ENCODE data around the gene CHMP1B. TPM values are rescaled to one million over a fixed set of nuclear protein-coding genes. Genes with fewer than 3 reads are reported as not detected.

The CHMP1B gene
- total and polyA plus RNA-seq, 2 donors: 38.0 to 74.2 TPM

DNA sequence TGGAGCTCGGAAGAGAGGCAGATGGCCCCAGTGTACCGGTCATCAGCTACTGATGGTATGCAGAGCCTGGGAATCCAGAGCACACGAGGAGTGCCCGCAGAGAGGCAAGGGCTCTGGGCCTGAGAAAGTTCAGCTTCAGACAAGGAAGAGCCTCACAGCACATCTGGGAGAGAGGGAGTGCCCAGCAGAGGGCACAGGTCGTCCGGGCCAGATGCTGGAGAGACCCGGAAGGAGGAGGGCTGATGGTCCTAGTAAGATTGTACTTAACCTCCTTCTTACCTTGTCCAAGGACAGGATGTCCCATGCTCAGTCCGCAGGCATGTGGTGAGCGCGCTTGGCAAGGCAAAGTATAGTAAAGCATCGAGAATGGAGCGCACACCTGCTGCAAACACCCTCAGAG lies 24.4 kb upstream of the CHMP1B start:
- no peak for DNase-seq (ENCODE audit: low read depth in 6 of 9, low spot score in 9 of 9)
- 96% methylated on average over 12 of the region's 12 CpGs for WGBS
- H3K36me3 ChIP-seq (ENCODE audit: control insufficient read depth in 2 of 2, insufficient read depth in 2 of 2, low read length in 1 of 2): no peaks in the 10 kb centered on the region
- no peak overlapping the region for H3K4me3 ChIP-seq (ENCODE audit: low read length in 2 of 2)
- no peak overlapping the region for H3K27ac ChIP-seq (ENCODE audit: low read depth in 1 of 2, low read length in 1 of 2)
- no peaks in the 10 kb centered on the region for H3K9me3 ChIP-seq (ENCODE audit: control insufficient read depth in 2 of 2, insufficient read depth in 1 of 2, low read length in 1 of 2)
- no peaks in the 10 kb centered on the region for H3K27me3 ChIP-seq (ENCODE audit: control insufficient read depth in 2 of 2, insufficient read depth in 1 of 2, low read length in 1 of 2)
- no peaks in the 10 kb centered on the region for H3K4me1 ChIP-seq (ENCODE audit: control insufficient read depth in 2 of 2, insufficient read depth in 2 of 2, low read length in 2 of 2)

DNA sequence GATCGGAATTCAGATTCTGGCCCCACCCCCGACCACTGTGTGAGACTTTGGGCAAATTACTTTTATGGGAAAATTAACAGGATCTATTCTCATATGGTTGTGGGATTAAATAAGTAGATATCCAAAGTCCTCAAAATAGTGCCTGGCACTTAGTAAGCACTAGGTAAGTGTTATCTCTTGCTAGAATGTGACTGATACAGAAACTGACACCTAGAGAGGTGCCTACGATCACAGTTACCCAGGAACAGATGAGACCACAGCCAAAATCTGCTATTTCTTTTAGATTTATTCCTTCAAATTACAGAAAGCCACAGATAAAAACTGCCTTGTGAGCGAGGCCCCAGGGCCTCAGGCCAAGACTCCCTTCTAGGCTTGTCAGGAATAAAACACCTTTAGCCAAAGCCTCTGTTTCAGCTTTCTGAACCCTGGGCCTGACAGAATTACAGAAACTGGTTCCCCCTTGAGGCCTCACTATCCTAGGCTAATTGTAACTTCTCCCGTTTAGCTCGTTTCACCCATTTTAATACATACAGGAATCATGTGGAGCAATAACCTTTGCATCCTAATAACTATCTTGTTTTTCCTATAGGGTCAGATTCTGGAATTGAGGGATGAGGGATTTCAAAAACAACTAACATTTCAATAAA lies 22.3 kb upstream of the CHMP1B start:
- Histone ChIP-seq H3K27me3 (ENCODE audit: control insufficient read depth in 2 of 2, insufficient read depth in 1 of 2, low read length in 1 of 2) (no peaks in the 10 kb centered on the region), H3K27ac (ENCODE audit: low read depth in 1 of 2, low read length in 1 of 2) (no peak overlapping the region), H3K9me3 (ENCODE audit: control insufficient read depth in 2 of 2, insufficient read depth in 1 of 2, low read length in 1 of 2) (no peaks in the 10 kb centered on the region), H3K4me3 (ENCODE audit: low read length in 2 of 2) (no peak overlapping the region), H3K4me1 (ENCODE audit: control insufficient read depth in 2 of 2, insufficient read depth in 2 of 2, low read length in 2 of 2) (no peaks in the 10 kb centered on the region), H3K36me3 (ENCODE audit: control insufficient read depth in 2 of 2, insufficient read depth in 2 of 2, low read length in 1 of 2) (no peaks in the 10 kb centered on the region)
- WGBS: 94% methylated on average over 6 of the region's 6 CpGs
- DNase-seq (ENCODE audit: low read depth in 6 of 9, low spot score in 9 of 9): no peak

DNA sequence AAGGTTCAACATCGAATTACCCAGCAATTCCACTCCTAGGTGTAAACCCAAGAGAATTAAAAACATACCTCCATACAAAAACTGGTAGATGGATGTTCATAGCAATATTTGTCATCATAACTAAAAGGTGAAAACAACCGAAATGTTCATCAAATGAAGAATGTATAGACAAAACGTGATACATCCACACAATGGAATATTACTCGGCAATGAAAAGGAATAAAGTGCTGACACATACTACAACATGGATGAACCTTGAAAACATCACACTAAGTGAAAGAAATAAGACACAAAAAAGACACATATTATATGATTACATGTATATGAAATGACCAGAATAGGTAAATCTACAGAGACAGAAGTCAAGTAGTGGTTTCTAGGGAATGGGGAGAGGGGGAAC lies 20.6 kb upstream of the CHMP1B start:
- WGBS: 97% methylated on average over 4 of the region's 4 CpGs
- no peak for DNase-seq (ENCODE audit: low read depth in 6 of 9, low spot score in 9 of 9)
- Histone ChIP-seq H3K27me3 (ENCODE audit: control insufficient read depth in 2 of 2, insufficient read depth in 1 of 2, low read length in 1 of 2) (no peaks in the 10 kb centered on the region), H3K4me3 (ENCODE audit: low read length in 2 of 2) (no peak overlapping the region), H3K27ac (ENCODE audit: low read depth in 1 of 2, low read length in 1 of 2) (no peak overlapping the region), H3K36me3 (ENCODE audit: control insufficient read depth in 2 of 2, insufficient read depth in 2 of 2, low read length in 1 of 2) (no peaks in the 10 kb centered on the region), H3K4me1 (ENCODE audit: control insufficient read depth in 2 of 2, insufficient read depth in 2 of 2, low read length in 2 of 2) (no peaks in the 10 kb centered on the region), H3K9me3 (ENCODE audit: control insufficient read depth in 2 of 2, insufficient read depth in 1 of 2, low read length in 1 of 2) (no peaks in the 10 kb centered on the region)

DNA sequence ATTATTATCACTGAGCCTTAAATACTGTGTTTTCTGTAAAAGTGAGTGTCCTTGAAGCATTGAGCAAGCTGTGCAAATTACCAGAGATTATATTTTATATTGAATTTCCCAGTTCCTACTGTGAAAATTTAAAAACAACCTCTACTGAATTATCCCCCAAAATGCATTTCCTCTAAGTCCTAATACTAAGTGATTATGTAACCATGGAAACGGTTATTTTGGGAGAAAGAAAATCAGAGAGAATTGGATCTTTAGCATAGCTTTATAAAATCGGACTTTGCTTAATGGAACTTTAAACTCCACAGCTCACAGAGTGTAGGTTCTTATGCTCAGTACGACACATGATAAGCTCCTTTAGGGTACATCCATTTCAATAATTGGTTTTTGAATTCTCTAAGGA lies 19.3 kb upstream of the CHMP1B start:
- H3K27me3 ChIP-seq (ENCODE audit: control insufficient read depth in 2 of 2, insufficient read depth in 1 of 2, low read length in 1 of 2): no peaks in the 10 kb centered on the region
- H3K36me3 ChIP-seq (ENCODE audit: control insufficient read depth in 2 of 2, insufficient read depth in 2 of 2, low read length in 1 of 2): no peaks in the 10 kb centered on the region
- H3K4me1 ChIP-seq (ENCODE audit: control insufficient read depth in 2 of 2, insufficient read depth in 2 of 2, low read length in 2 of 2): no peaks in the 10 kb centered on the region
- H3K4me3 ChIP-seq (ENCODE audit: low read length in 2 of 2): no peak overlapping the region
- H3K27ac ChIP-seq (ENCODE audit: low read depth in 1 of 2, low read length in 1 of 2): no peak overlapping the region
- no peak for DNase-seq (ENCODE audit: low read depth in 6 of 9, low spot score in 9 of 9)
- H3K9me3 ChIP-seq (ENCODE audit: control insufficient read depth in 2 of 2, insufficient read depth in 1 of 2, low read length in 1 of 2): no peaks in the 10 kb centered on the region
- WGBS: 94% methylated on average over 3 of the region's 3 CpGs

DNA sequence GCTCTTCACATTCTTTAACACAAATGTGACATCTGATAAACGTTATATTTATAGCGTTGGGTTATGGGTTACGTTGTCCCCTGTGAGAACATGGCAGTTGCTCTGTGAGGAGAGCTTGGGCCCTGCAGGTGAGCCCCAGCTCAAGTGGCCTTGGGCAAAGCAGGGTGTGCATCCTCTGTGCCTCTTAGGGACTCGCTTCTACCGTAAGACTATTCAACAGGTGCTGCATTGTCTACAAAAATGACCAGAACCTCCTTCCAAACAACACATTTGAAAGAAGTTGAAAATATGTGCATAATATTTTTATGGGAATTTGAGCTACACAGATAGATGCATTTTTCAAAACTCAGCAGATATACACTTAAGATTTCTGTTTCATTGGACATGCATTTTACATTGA lies 16.4 kb upstream of the CHMP1B start:
- Histone ChIP-seq H3K4me3 (ENCODE audit: low read length in 2 of 2) (no peak overlapping the region), H3K36me3 (ENCODE audit: control insufficient read depth in 2 of 2, insufficient read depth in 2 of 2, low read length in 1 of 2) (no peaks in the 10 kb centered on the region), H3K4me1 (ENCODE audit: control insufficient read depth in 2 of 2, insufficient read depth in 2 of 2, low read length in 2 of 2) (no peaks in the 10 kb centered on the region), H3K27me3 (ENCODE audit: control insufficient read depth in 2 of 2, insufficient read depth in 1 of 2, low read length in 1 of 2) (no peaks in the 10 kb centered on the region), H3K27ac (ENCODE audit: low read depth in 1 of 2, low read length in 1 of 2) (no peak overlapping the region), H3K9me3 (ENCODE audit: control insufficient read depth in 2 of 2, insufficient read depth in 1 of 2, low read length in 1 of 2) (no peaks in the 10 kb centered on the region)
- no peak for DNase-seq (ENCODE audit: low read depth in 6 of 9, low spot score in 9 of 9)
- WGBS: 91% methylated on average over 5 of the region's 5 CpGs

DNA sequence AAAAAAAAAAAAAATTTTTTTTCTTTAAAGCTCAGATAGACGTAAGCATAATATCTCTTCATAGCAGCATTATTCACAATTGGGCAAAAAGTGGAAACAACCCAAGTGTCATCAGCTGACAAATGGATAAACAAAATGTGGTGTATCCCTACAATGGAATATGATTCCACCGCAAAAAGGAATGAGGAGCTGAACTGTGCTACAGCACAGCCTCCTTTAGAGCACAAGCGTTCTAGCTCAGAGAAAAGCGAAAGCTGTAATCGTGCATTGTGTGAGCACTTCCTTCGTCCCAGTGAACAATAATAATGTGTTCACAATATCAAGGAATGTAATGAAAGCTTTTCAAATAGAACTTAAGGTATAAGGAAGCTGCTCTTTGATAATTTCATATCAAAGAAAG lies 11.7 kb upstream of the CHMP1B start:
- Histone ChIP-seq H3K36me3 (ENCODE audit: control insufficient read depth in 2 of 2, insufficient read depth in 2 of 2, low read length in 1 of 2) (no peaks in the 10 kb centered on the region), H3K4me3 (ENCODE audit: low read length in 2 of 2) (no peak overlapping the region), H3K27me3 (ENCODE audit: control insufficient read depth in 2 of 2, insufficient read depth in 1 of 2, low read length in 1 of 2) (no peaks in the 10 kb centered on the region), H3K4me1 (ENCODE audit: control insufficient read depth in 2 of 2, insufficient read depth in 2 of 2, low read length in 2 of 2) (no peaks in the 10 kb centered on the region), H3K9me3 (ENCODE audit: control insufficient read depth in 2 of 2, insufficient read depth in 1 of 2, low read length in 1 of 2) (no peaks in the 10 kb centered on the region), H3K27ac (ENCODE audit: low read depth in 1 of 2, low read length in 1 of 2) (no peak overlapping the region)
- no peak for DNase-seq (ENCODE audit: low read depth in 6 of 9, low spot score in 9 of 9)
- 91% methylated on average over 6 of the region's 6 CpGs for WGBS

DNA sequence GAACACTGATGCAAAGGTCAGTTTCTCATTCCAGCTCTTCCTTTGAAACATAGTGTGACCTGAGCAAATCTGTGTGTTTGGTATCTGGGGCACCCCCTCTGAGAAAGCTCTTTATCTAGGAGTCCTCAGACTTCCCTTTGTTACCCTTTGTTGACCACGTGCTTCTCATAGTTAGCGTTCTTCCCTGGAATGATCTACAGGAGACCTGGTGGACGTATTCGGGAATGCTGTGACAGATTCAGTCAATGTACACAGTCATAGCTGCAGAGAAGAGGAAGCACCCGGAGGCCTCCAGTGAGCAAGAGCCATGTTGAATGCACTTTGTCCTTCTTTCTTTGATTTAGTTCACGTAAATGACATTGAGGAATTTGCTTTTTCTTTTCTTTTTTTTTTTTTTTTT lies 10.7 kb upstream of the CHMP1B start:
- DNase-seq (ENCODE audit: low read depth in 6 of 9, low spot score in 9 of 9): no peak
- Histone ChIP-seq H3K9me3 (ENCODE audit: control insufficient read depth in 2 of 2, insufficient read depth in 1 of 2, low read length in 1 of 2) (no peaks in the 10 kb centered on the region), H3K27me3 (ENCODE audit: control insufficient read depth in 2 of 2, insufficient read depth in 1 of 2, low read length in 1 of 2) (no peaks in the 10 kb centered on the region), H3K4me3 (ENCODE audit: low read length in 2 of 2) (no peak overlapping the region), H3K4me1 (ENCODE audit: control insufficient read depth in 2 of 2, insufficient read depth in 2 of 2, low read length in 2 of 2) (no peaks in the 10 kb centered on the region), H3K36me3 (ENCODE audit: control insufficient read depth in 2 of 2, insufficient read depth in 2 of 2, low read length in 1 of 2) (no peaks in the 10 kb centered on the region), H3K27ac (ENCODE audit: low read depth in 1 of 2, low read length in 1 of 2) (no peak overlapping the region)
- WGBS: 76% methylated on average over 6 of the region's 6 CpGs

DNA sequence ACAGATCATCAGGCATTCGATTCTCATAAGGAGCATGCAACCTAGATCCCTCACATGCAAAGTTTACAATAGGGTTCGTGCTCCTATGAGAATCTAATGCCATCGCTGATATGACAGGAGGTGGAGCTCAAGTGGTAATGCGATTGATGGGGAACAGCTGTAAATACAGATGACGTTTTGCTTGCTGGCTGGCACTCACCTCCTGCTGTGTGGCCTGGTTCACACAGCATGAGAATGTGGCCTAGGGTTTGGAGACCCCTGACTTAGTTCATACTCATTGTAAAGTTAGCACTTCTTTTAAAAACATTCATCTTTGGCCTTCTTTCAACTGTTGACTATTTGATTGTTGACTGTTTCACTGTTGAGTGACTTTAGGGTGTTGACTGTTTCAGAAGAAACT lies 8.7 kb upstream of the CHMP1B start:
- no peaks in the 10 kb centered on the region for H3K9me3 ChIP-seq (ENCODE audit: control insufficient read depth in 2 of 2, insufficient read depth in 1 of 2, low read length in 1 of 2)
- DNase-seq (ENCODE audit: low read depth in 6 of 9, low spot score in 9 of 9): no peak
- no peak overlapping the region for H3K4me3 ChIP-seq (ENCODE audit: low read length in 2 of 2)
- no peaks in the 10 kb centered on the region for H3K36me3 ChIP-seq (ENCODE audit: control insufficient read depth in 2 of 2, insufficient read depth in 2 of 2, low read length in 1 of 2)
- H3K27ac ChIP-seq (ENCODE audit: low read depth in 1 of 2, low read length in 1 of 2): no peak overlapping the region
- H3K27me3 ChIP-seq (ENCODE audit: control insufficient read depth in 2 of 2, insufficient read depth in 1 of 2, low read length in 1 of 2): no peaks in the 10 kb centered on the region
- no peaks in the 10 kb centered on the region for H3K4me1 ChIP-seq (ENCODE audit: control insufficient read depth in 2 of 2, insufficient read depth in 2 of 2, low read length in 2 of 2)
- WGBS: 95% methylated on average over 5 of the region's 5 CpGs

DNA sequence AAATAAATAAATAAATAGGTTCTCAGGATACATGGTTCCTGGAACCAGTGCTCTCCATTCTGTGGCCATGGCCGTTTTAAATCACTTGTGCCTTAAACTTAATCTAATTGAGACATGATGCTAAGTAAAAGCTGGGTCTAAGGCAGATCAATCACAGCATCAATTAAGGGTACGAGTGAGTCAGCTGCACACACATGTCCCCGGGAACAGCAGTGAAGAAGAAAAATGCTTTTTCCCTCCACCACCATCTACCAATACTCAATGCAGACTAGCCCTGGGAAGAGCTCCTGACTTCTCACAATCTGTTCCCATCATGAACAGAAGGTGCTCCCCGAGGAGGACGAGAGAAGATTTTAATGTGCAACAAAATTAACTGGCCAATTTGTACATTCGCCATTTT lies 6.8 kb upstream of the CHMP1B start:
- H3K4me1 ChIP-seq (ENCODE audit: control insufficient read depth in 2 of 2, insufficient read depth in 2 of 2, low read length in 2 of 2): no peaks in the 10 kb centered on the region
- DNase-seq (ENCODE audit: low read depth in 6 of 9, low spot score in 9 of 9): no peak
- no peak overlapping the region for H3K4me3 ChIP-seq (ENCODE audit: low read length in 2 of 2)
- H3K9me3 ChIP-seq (ENCODE audit: control insufficient read depth in 2 of 2, insufficient read depth in 1 of 2, low read length in 1 of 2): no peaks in the 10 kb centered on the region
- H3K27me3 ChIP-seq (ENCODE audit: control insufficient read depth in 2 of 2, insufficient read depth in 1 of 2, low read length in 1 of 2): no peaks in the 10 kb centered on the region
- 97% methylated on average over 6 of the region's 6 CpGs for WGBS
- no peak overlapping the region for H3K27ac ChIP-seq (ENCODE audit: low read depth in 1 of 2, low read length in 1 of 2)
- no peaks in the 10 kb centered on the region for H3K36me3 ChIP-seq (ENCODE audit: control insufficient read depth in 2 of 2, insufficient read depth in 2 of 2, low read length in 1 of 2)

DNA sequence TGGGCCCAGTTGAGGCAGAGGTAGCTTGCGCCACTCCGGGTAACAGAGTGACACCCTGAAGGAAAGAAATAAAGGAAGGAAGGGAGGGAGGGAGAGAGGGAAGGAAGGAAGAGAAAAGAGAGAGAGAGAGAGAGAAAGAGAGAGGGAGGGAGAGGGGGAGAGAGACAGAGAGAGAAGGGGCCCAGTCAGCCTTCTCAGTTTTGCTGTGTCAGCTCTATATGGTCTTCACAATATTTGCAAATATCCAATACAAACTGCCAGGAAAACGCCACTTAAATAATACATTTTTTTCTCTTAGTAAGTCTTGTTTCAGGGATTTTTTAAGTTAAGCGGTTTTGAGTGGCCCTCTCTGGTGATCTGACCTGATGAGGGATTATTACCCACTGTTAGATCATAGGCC lies 5.6 kb upstream of the CHMP1B start:
- no peaks in the 10 kb centered on the region for H3K9me3 ChIP-seq (ENCODE audit: control insufficient read depth in 2 of 2, insufficient read depth in 1 of 2, low read length in 1 of 2)
- H3K27me3 ChIP-seq (ENCODE audit: control insufficient read depth in 2 of 2, insufficient read depth in 1 of 2, low read length in 1 of 2): no peaks in the 10 kb centered on the region
- peaks cover 2 to 8% of the 10 kb centered on the region in 2 donors for H3K4me1 ChIP-seq (ENCODE audit: control insufficient read depth in 2 of 2, insufficient read depth in 2 of 2, low read length in 2 of 2)
- H3K4me3 ChIP-seq (ENCODE audit: low read length in 2 of 2): no peak overlapping the region
- H3K27ac ChIP-seq (ENCODE audit: low read depth in 1 of 2, low read length in 1 of 2): no peak overlapping the region
- no peaks in the 10 kb centered on the region for H3K36me3 ChIP-seq (ENCODE audit: control insufficient read depth in 2 of 2, insufficient read depth in 2 of 2, low read length in 1 of 2)
- DNase-seq (ENCODE audit: low read depth in 6 of 9, low spot score in 9 of 9): no peak
- 93% methylated on average over 4 of the region's 4 CpGs for WGBS

Measured in thymus (tissue), 11 donors.